Measurements from ENCODE around the gene FAF2. TPM values are rescaled to one million over a fixed set of nuclear protein-coding genes. Genes with fewer than 3 reads are reported as not detected.

Gene FAF2
- total and polyA plus RNA-seq, 10 of the 15 experiments (the other 5 are each of a cell fraction or from before 2014, with no cell fraction given) = 19.0 to 45.1 (median 35.6) TPM

DNA sequence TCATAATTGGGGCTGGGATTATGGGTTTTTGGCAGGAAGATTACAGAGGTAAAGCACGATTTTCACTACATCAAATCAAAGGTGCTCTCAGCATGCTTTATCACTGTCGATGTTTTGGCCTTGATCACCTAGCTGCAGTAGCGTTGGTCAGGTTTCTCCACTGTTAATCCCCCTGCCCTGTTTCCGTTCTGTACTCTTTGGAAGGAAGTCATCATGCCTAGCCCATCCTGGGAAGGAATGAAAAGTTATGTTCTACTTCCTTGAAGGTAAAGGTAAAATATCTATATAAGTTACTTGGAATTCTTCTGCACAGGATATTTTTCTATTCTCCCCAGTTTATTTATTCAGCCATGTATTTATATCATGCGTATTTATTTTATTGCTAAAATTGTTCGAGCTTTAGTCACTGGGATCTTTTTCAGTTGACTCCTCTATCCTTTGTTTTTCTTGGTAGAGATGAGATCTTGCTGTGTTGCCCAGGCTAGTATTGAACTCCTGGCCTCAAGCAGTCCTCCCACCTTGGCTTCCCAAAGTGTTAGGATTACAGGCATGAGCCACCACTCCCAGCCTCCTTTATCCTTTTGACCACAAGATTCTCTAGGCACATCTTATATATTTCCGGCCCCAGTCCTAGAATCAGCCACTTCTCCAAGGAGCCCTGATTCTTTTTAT lies 25.3 kb downstream of the FAF2 start:
- H3K4me3 ChIP-seq = no peak overlapping the region
- 97% methylated on average over 7 of the region's 7 CpGs for WGBS (ENCODE audit: insufficient coverage, insufficient replicate concordance, low lambda C conversion rate, missing lambda C conversion rate)
- ChIA-PET CTCF (interaction anchor here (2.5 kb wide), 1 partner anchor 26 kb away, joined by 6 read pairs; no protein-coding TSS in a partner anchor), SMC1A (ENCODE audit: uncharacterized antibody, unreplicated experiment) (no interaction called here), RAD21 (ENCODE audit: unreplicated experiment) (no interaction called here), POLR2A (interaction anchor here (0.7 kb wide), 1 partner anchor 62 kb away, joined by 4 read pairs; no protein-coding TSS in a partner anchor)
- no peaks in the 10 kb centered on the region for H3K4me1 ChIP-seq (ENCODE audit: control insufficient read depth, insufficient read depth, low read length)
- H3K27ac ChIP-seq (ENCODE audit: control insufficient read depth, insufficient read depth) = no peak overlapping the region
- no TSS peak for BruUV-seq (replicated peaks)
- intact Hi-C loops (cut with micrococcal nuclease; ENCODE audit: unreplicated experiment) (no loop called here), in situ Hi-C loops (cut with MboI) (no loop called here)
- H2AFZ ChIP-seq (ENCODE audit: control insufficient read depth, low read depth, low read length) = no peak overlapping the region
- no peak for FAIRE-seq
- no peak for DNase-seq (ENCODE audit: low read depth, low spot score)
- no peak overlapping the region for H3K4me2 ChIP-seq (ENCODE audit: control insufficient read depth, insufficient read depth)
- no peaks in the 10 kb centered on the region for H3K9me3 ChIP-seq (replicated peaks; ENCODE audit: control insufficient read depth, insufficient read depth, low read length)
- TF ChIP-seq POU2F2 (IDR thresholded peaks at IDR 0.05; ENCODE audit: borderline replicate concordance, low read depth, low read length) = no peak
- TF ChIP-seq ZBED1 (IDR thresholded peaks at IDR 0.05; ENCODE audit: borderline replicate concordance) = no peak
- no peak for TF ChIP-seq EZH2 (IDR thresholded peaks at IDR 0.05; ENCODE audit: borderline replicate concordance, control insufficient read depth, low read depth, low read length)
- no peak for TF ChIP-seq ZNF217 (IDR thresholded peaks at IDR 0.05)
- TF ChIP-seq TCF12 (IDR thresholded peaks at IDR 0.05; ENCODE audit: low read depth, low read length) = no peak
- no peak for TF ChIP-seq GATAD2B (conservative IDR thresholded peaks at IDR 0.05; ENCODE audit: low read depth)
- TF ChIP-seq DPF2 (IDR thresholded peaks at IDR 0.05) = no peak
- no peak for TF ChIP-seq IKZF2 (IDR thresholded peaks at IDR 0.05)
- no peak for TF ChIP-seq RAD21 (IDR thresholded peaks at IDR 0.05; ENCODE audit: insufficient read depth, low read depth, low read length)
- no peak for TF ChIP-seq MYC (IDR thresholded peaks at IDR 0.05; ENCODE audit: insufficient read depth, insufficient read length, insufficient replicate concordance, low read length, severe bottlenecking)
- TF ChIP-seq, protein P1, sequence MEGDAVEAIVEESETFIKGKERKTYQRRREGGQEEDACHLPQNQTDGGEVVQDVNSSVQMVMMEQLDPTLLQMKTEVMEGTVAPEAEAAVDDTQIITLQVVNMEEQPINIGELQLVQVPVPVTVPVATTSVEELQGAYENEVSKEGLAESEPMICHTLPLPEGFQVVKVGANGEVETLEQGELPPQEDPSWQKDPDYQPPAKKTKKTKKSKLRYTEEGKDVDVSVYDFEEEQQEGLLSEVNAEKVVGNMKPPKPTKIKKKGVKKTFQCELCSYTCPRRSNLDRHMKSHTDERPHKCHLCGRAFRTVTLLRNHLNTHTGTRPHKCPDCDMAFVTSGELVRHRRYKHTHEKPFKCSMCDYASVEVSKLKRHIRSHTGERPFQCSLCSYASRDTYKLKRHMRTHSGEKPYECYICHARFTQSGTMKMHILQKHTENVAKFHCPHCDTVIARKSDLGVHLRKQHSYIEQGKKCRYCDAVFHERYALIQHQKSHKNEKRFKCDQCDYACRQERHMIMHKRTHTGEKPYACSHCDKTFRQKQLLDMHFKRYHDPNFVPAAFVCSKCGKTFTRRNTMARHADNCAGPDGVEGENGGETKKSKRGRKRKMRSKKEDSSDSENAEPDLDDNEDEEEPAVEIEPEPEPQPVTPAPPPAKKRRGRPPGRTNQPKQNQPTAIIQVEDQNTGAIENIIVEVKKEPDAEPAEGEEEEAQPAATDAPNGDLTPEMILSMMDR (IDR thresholded peaks at IDR 0.05 in 2 of 3, conservative IDR thresholded peaks at IDR 0.05 in 1 of 3; ENCODE audit: control insufficient read depth in 2 of 3, extremely low read depth in 1 of 3, insufficient read depth in 1 of 3, low read depth in 3 of 3, low read length in 3 of 3) = no peak
- no peak for TF ChIP-seq NRF1 (conservative IDR thresholded peaks at IDR 0.05; ENCODE audit: low read depth, low read length)
- no peak for TF ChIP-seq EP300 (IDR thresholded peaks at IDR 0.05; ENCODE audit: borderline replicate concordance in 1 of 2, control insufficient read depth in 1 of 2, low read depth in 2 of 2, low read length in 2 of 2)
- no peak for TF ChIP-seq POLR2AphosphoS5 (IDR thresholded peaks at IDR 0.05; ENCODE audit: low read length)
- no peak for TF ChIP-seq YY1 (IDR thresholded peaks at IDR 0.05; ENCODE audit: low read depth, low read length)
- TF ChIP-seq ZNF384 (IDR thresholded peaks at IDR 0.05; ENCODE audit: borderline replicate concordance, low read depth, low read length) = no peak
- no peak for TF ChIP-seq HDAC2 (IDR thresholded peaks at IDR 0.05)
- H3K27me3 ChIP-seq (replicated peaks in 1 of 2; ENCODE audit: control insufficient read depth in 2 of 2, insufficient read depth in 2 of 2, low read length in 1 of 2) = no peaks in the 10 kb centered on the region
- no peak for ATAC-seq
- peaks cover 0 to 2% of the 10 kb centered on the region in 2 experiments; a peak in 1 of 4 replicates for H3K36me3 ChIP-seq (ENCODE audit: control insufficient read depth in 2 of 2, insufficient read depth in 2 of 2, low read length in 1 of 2)
- no peak overlapping the region for H3K9ac ChIP-seq (ENCODE audit: control insufficient read depth, insufficient read depth, low read length)
- H4K20me1 ChIP-seq (ENCODE audit: control insufficient read depth, insufficient read depth) = no peaks in the 10 kb centered on the region
- H3K79me2 ChIP-seq (ENCODE audit: control insufficient read depth, insufficient read depth, low read length) = no peaks in the 10 kb centered on the region; the same call in none of the 2 replicates

All from GM12878 (cell line).